ENCODE measurements around the gene TMEM238L.
A peak's percentile ranks its signal among the peaks of the same experiment; 100 is the strongest.

TMEM238L gene

GRCh38 chr17:10752696-10753095 lies 51.2 kb downstream of the TMEM238L start:
- no peak for TF ChIP-seq CTCF (IDR thresholded peaks at IDR 0.05; ENCODE audit: insufficient read depth, low read depth, low read length, missing control alignments)
- H3K4me3 ChIP-seq (ENCODE audit: low read length): no peak overlapping the region
- no peak for DNase-seq (ENCODE audit: low read depth)

GRCh38 chr17:10751563-10751962 lies 52.3 kb downstream of the TMEM238L start:
- no peak for TF ChIP-seq CTCF (IDR thresholded peaks at IDR 0.05; ENCODE audit: insufficient read depth, low read depth, low read length, missing control alignments)
- DNase-seq (ENCODE audit: low read depth): no peak

GRCh38 chr17:10750210-10750609 lies 53.7 kb downstream of the TMEM238L start:
- TF ChIP-seq CTCF (IDR thresholded peaks at IDR 0.05; ENCODE audit: insufficient read depth, low read depth, low read length, missing control alignments): no peak
- no peak overlapping the region for H3K4me3 ChIP-seq (ENCODE audit: low read length)
- no peak for DNase-seq (ENCODE audit: low read depth)

More at GRCh38 chr17:10751563-10751962, 52.3 kb downstream of the TMEM238L start:
- H3K4me3 ChIP-seq (ENCODE audit: low read length): no peak overlapping the region

GRCh38 chr17:10748531-10749181 lies 55.2 kb downstream of the TMEM238L start:
- no peak for DNase-seq (ENCODE audit: low read depth)
- H3K4me3 ChIP-seq (ENCODE audit: low read length): no peak overlapping the region
- TF ChIP-seq CTCF (IDR thresholded peaks at IDR 0.05; ENCODE audit: insufficient read depth, low read depth, low read length, missing control alignments): no peak

- H3K4me3 ChIP-seq (ENCODE audit: low read length): no peak overlapping the region
- peak; percentile 50 for DNase-seq (ENCODE audit: low read depth)
- TF ChIP-seq CTCF (IDR thresholded peaks at IDR 0.05; ENCODE audit: insufficient read depth, low read depth, low read length, missing control alignments): no peak
Measured at GRCh38 chr17:10745231-10745630, 58.7 kb downstream of the TMEM238L start.
